ENCODE results near the gene TNNI2. TPM values are rescaled to one million over a fixed set of nuclear protein-coding genes. Genes with fewer than 3 reads are reported as not detected.
"Not testable (repeated sequence)": the region's sequence is repeated elsewhere in the genome, so short reads cannot be mapped to it uniquely, and the experiment has no call there.

TNNI2 gene
- total RNA-seq, 2 experiments from 2014 or later = 1.0 TPM; not detected in 1

DNA sequence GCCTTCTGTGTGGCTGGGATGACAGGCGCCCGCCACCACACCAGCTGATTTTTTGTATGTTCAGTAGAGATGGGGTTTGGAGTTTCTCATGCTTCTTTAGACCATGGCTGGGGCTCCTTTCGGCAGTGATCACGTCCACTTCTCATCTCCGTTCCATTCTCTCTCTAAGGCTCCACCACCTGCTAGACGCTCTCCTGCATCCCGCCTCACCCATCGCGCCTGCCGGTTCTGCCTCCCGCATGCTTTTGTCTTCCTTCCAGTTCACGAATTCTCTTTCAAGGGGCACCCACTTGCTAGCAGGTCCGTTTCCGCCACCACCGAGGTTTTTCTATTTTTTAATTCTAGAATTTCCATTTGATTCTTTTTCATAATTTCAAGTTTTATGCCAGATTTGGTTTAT, 26.0 kb upstream of the TNNI2 start:
- H3K27ac Mint-ChIP-seq = no peak overlapping the region
- H3K4me1 Mint-ChIP-seq = no peaks in the 10 kb centered on the region
- no peaks in the 10 kb centered on the region for H3K36me3 Mint-ChIP-seq
- CTCF ChIA-PET = no interaction called here
- H3K27me3 Mint-ChIP-seq = peaks cover 39% of the 10 kb centered on the region
- H3K9me3 Mint-ChIP-seq (ENCODE audit: low read depth) = no peaks in the 10 kb centered on the region
- ATAC-seq (no peak), DNase-seq (no peak)
- H3K4me3 Mint-ChIP-seq = no peak overlapping the region

DNA sequence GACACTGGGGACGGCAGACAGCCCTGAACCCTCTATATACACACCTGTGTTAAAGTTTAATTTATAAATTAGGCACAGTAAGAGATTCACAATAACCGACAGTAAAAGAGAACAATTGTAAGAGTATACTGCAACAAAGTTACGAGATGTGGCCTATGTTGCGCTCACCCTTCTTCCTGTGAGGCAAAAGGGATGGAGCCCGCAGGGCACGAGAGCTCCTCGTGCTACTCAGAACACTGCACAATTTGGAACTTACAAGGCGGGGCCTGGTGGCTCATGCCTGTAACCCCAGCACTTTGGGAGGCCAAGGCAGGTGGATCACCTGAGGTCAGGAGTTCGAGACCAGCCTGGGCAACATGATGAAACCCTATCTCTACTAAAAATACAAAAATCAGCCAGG, 25.4 kb upstream of the TNNI2 start:
- ATAC-seq; CTCF ChIA-PET; DNase-seq; H3K4me1 Mint-ChIP-seq; H3K27ac Mint-ChIP-seq; H3K9me3 Mint-ChIP-seq (ENCODE audit: low read depth); H3K4me3 Mint-ChIP-seq; H3K36me3 Mint-ChIP-seq: not testable (repeated sequence)
- H3K27me3 Mint-ChIP-seq = peaks cover 39% of the 10 kb centered on the region

DNA sequence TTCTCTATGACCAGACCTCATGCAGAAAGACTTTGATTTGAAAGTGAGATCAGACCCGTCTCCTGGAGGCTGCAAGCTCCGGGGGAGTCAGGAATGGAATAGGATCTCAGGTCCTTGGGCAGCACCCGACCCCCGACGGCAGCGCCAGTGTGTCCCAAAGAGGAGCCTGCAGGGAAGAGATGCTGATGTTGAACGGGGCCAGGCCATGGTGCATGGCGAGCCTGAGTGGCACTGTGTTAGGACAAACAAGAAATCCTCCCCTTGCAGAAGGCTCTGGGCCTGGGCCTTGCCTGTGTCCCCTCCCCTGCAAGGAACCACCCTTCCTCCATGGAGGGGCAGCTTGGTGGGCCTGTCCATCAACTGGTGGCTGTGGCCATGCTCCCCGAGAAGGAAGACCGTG, 24.1 kb upstream of the TNNI2 start:
- Mint-ChIP-seq H3K4me3 (no peak overlapping the region), H3K27me3 (peaks cover 30% of the 10 kb centered on the region), H3K36me3 (no peaks in the 10 kb centered on the region), H3K9me3 (ENCODE audit: low read depth) (peaks cover 7% of the 10 kb centered on the region), H3K4me1 (no peaks in the 10 kb centered on the region), H3K27ac (no peak overlapping the region)
- CTCF ChIA-PET = interaction anchor here (1.3 to 2.7 kb wide), 2 partner anchors 18 to 162 kb away, joined by 6 to 8 read pairs; no protein-coding TSS in a partner anchor
- ATAC-seq = no peak
- DNase-seq = no peak

DNA sequence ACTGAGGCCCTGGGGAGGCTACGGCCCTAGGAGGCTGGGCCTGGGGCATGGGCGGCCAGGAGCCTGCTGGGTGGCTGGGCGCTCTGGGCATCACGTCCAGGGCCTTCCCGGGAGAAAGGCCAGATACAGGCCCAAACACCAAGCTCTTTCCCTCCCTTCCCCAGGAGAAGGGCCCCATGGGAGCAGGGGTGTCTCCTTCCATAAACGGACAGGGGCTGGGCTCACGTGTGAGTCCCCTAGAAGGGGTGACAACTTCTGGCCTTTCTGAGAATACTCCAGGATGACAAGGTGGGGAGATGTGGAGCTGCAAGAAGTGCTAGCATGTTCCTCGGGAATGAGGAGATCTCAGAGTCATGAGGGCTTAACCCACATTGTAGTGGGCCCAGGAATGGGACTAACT, 23.5 kb upstream of the TNNI2 start:
- H3K4me1 Mint-ChIP-seq = no peaks in the 10 kb centered on the region
- H3K27ac Mint-ChIP-seq = no peak overlapping the region
- ATAC-seq (no peak), DNase-seq (no peak)
- peaks cover 28% of the 10 kb centered on the region for H3K27me3 Mint-ChIP-seq
- H3K36me3 Mint-ChIP-seq = no peaks in the 10 kb centered on the region
- H3K9me3 Mint-ChIP-seq (ENCODE audit: low read depth) = peaks cover 10% of the 10 kb centered on the region
- H3K4me3 Mint-ChIP-seq = no peak overlapping the region
- CTCF ChIA-PET = interaction anchor here (1.3 to 2.7 kb wide), 2 partner anchors 17 to 163 kb away, joined by 6 to 8 read pairs; no protein-coding TSS in a partner anchor

DNA sequence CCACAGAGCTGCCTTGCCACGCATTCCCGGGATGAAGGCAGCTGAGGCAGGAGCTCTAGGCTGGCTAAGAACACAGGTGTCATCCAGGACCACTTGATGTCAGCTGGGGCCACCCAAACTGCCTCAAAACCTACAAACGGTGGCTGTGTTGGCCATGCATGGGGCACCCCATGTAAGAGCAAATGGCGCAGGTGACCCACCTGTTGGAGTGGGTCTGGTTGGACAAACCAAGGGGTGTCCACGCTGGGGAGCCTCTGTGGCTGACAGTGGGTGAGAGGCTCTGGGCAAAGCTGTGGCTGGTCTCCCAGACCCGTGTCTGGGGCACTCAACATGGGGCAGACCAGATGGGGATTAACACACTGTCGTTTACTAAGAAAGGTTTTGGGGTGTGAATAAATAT, 23.0 kb upstream of the TNNI2 start:
- ATAC-seq = no peak
- H3K4me3 Mint-ChIP-seq = no peak overlapping the region

DNA sequence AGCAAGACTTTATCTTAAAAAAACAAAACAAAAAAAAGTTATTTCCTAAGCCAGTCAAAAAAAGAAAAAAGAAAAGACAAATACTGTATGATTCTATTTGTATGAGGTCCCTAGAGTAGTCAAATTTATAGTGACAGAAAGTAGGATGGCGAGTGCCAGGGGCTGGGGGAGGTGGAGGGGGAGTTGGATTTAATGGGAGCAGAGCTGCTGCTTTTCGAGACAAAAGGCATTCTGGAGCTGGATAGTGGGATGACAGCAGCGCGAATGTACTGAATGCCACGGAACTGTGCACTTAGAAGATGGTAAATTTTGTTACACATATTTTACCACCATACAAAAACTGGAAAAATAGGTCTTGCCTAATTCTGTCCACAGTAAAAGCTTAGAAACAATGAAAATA, 21.8 kb upstream of the TNNI2 start:
- no peaks in the 10 kb centered on the region for H3K36me3 Mint-ChIP-seq
- H3K27me3 Mint-ChIP-seq = peaks cover 16% of the 10 kb centered on the region
- H3K4me1 Mint-ChIP-seq = no peaks in the 10 kb centered on the region
- H3K9me3 Mint-ChIP-seq (ENCODE audit: low read depth) = peaks cover 10% of the 10 kb centered on the region
- no peak for ATAC-seq
- no peak overlapping the region for H3K27ac Mint-ChIP-seq
- no peak for DNase-seq
- CTCF ChIA-PET = interaction anchor here (1.5 kb wide), 1 partner anchor 9 kb away, joined by 4 read pairs; no protein-coding TSS in a partner anchor
- H3K4me3 Mint-ChIP-seq = no peak overlapping the region

More for the DNA sequence above, 23.0 kb upstream of the TNNI2 start:
- no peak overlapping the region for H3K27ac Mint-ChIP-seq
- CTCF ChIA-PET = interaction anchor here (1.3 to 2.7 kb wide), 2 partner anchors 17 to 163 kb away, joined by 6 to 8 read pairs; no protein-coding TSS in a partner anchor
- no peak for DNase-seq
- no peaks in the 10 kb centered on the region for H3K36me3 Mint-ChIP-seq
- H3K4me1 Mint-ChIP-seq = no peaks in the 10 kb centered on the region
- peaks cover 10% of the 10 kb centered on the region for H3K9me3 Mint-ChIP-seq (ENCODE audit: low read depth)
- H3K27me3 Mint-ChIP-seq = peaks cover 25% of the 10 kb centered on the region

DNA sequence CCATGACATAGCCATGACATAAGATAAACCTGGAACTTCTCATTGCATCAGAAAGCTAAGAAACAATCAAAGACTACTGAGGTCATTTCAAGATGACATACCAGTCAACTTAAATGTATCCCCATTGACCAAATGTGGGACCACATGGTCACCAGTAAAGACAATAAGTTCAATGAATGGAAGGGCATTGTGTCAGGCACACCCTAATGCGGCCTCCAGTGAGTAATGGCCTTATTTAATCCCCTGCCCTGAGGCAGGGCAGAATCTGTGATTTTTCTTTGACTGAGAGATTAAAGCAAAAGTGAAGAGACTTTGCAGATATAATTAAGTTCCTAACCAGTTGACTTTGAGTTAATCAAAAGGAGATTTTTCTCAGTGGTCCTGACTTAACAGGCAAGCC, 21.3 kb upstream of the TNNI2 start:
- no peak for ATAC-seq
- Mint-ChIP-seq H3K4me3 (no peak overlapping the region), H3K27ac (no peak overlapping the region), H3K36me3 (no peaks in the 10 kb centered on the region), H3K27me3 (peaks cover 16% of the 10 kb centered on the region), H3K9me3 (ENCODE audit: low read depth) (peaks cover 10% of the 10 kb centered on the region), H3K4me1 (no peaks in the 10 kb centered on the region)
- no peak for DNase-seq
- CTCF ChIA-PET = interaction anchor here (1.5 to 2.0 kb wide), 2 partner anchors 9 to 15 kb away, joined by 4 to 7 read pairs; no protein-coding TSS in a partner anchor

DNA sequence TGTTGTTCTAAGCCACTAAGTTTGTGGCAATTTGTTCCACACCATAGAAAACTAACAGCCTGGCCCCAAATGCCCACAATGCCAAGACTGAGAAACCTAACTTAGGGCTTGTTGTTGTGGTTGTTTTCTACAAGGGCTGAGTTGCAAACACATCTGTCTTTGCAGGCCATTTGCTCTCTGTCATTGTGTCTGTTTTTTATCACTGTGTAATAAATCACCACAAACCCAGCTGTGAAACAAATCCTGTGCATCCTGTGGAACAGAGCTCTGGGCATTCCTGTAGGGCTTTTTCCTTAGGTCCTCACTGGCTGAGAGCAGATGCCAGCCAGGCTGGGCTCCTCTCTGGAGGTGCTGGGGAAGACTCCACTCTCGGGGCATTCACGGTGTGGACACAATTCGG, 19.7 kb upstream of the TNNI2 start:
- Mint-ChIP-seq H3K9me3 (ENCODE audit: low read depth) (peaks cover 10% of the 10 kb centered on the region), H3K4me3 (no peak overlapping the region), H3K27ac (no peak overlapping the region), H3K36me3 (no peaks in the 10 kb centered on the region), H3K27me3 (peaks cover 9% of the 10 kb centered on the region), H3K4me1 (no peaks in the 10 kb centered on the region)
- CTCF ChIA-PET = interaction anchor here (1.3 to 2.0 kb wide), 3 partner anchors 13 to 125 kb away, joined by 3 to 7 read pairs (median 7); no protein-coding TSS in a partner anchor
- no peak for ATAC-seq
- no peak for DNase-seq

DNA sequence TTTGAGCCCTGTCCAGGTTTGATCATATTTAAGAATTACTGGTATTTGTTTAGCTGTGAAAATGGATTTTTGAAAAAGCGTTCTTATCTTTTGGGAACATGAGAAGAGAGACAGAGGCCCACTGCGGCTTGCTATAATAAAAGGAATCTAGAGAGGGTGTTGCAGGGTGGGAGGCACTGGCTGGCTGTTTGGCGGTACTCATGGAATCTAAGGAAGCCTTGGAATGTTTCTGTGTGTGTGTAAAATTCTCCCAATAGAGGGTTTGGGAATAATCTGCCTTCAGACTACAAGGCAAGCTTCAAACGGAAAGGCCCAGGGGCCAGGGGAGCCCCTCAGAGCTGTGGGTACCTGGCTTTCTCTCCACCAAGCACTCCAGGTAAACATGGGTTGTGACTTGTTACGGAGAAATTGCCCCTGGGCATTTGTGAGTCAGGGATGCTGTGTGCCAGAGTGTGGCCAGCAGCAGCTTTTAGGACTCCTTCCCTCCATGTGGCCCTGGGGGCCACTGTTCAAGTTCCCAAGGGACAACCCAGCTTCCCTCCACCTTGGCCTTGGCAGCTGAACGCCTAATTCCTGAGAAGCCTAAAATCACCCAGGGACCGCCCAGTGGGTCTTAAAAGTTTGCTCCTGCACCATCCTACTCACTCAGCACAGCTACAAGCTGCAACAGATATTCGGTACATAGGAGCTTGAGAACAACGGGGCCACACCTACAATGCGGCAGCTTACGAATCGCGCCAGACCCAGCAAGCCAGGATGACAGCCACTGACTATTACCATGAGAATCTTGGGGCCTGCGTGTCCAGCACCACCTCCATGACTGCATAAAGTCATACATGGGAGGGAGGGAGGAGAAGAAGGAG, 18.1 kb upstream of the TNNI2 start:
- Mint-ChIP-seq H3K36me3 (no peaks in the 10 kb centered on the region), H3K4me3 (no peak overlapping the region), H3K27me3 (peaks cover 9% of the 10 kb centered on the region), H3K9me3 (ENCODE audit: low read depth) (peaks cover 10% of the 10 kb centered on the region), H3K27ac (no peak overlapping the region), H3K4me1 (no peaks in the 10 kb centered on the region)
- CTCF ChIA-PET = interaction anchor here (0.9 to 1.2 kb wide), 3 partner anchors 127 to 331 kb away, joined by 4 to 5 read pairs (median 4); no protein-coding TSS in a partner anchor
- no peak for DNase-seq
- ATAC-seq = no peak

DNA sequence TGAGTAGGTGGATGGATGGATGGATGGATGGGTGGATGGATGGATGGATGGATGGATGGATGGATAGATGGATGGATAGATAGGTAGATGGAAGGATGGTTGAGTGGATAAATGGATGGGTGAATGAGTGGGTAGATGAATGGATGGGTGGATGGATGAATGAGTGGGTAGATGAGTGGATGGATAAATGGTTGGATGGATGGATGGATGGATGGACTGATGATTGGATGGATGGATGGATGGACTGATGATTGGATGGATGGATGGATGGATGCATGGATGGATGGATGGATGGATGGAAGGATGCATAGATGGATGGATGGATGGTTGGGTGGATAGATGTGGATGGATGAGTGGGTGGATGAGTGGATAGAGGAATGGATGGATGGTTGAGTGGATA, 17.2 kb upstream of the TNNI2 start:
- H3K9me3 Mint-ChIP-seq (ENCODE audit: low read depth) = peaks cover 10% of the 10 kb centered on the region
- CTCF ChIA-PET = interaction anchor here (1.2 to 1.9 kb wide), 2 partner anchors 11 to 169 kb away, joined by 5 to 13 read pairs; no protein-coding TSS in a partner anchor

DNA sequence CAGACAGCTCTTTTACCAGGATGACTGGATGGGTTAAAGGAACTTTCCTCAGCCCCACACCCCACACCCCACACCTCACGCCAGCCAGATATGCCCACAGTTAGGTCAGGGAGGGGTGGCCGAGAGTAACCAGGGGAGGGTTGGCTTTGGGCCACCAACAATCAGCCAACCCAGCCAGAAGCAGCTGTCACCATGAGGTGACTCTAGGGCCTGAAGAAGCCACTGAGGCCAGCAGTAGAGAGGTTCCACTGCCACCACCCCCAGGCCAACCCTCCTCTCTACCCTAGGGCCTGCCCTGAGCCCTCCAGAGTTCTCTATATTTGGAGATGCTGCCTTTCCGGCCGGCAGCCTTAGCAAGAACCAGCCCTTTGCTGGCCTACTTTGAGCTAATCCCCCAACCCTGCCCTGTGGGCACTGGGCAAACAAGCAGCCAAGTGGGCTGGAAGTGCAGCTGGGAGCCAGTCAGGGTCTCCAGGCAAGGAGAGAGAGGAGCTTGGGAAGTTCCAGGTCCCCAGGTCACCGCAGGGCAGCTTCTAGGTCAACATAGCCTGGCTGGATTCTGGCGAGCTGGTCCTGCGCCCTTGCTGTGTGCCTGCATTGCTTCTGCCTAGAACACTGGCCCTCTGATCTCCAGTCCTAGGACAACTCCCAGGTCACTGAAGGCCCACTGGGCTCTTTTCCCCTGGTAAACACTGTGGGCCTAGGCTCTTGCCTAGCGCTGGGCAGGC, 16.0 kb upstream of the TNNI2 start:
- Mint-ChIP-seq H3K9me3 (ENCODE audit: low read depth) (peaks cover 10% of the 10 kb centered on the region), H3K4me3 (no peak overlapping the region), H3K36me3 (no peaks in the 10 kb centered on the region), H3K4me1 (no peaks in the 10 kb centered on the region), H3K27ac (no peak overlapping the region), H3K27me3 (no peaks in the 10 kb centered on the region)
- CTCF ChIA-PET = interaction anchor here (0.7 to 1.9 kb wide), 4 partner anchors 10 to 179 kb away, joined by 3 to 13 read pairs (median 6); no protein-coding TSS in a partner anchor
- ATAC-seq (no peak), DNase-seq (no peak)

More for the DNA sequence above, 17.2 kb upstream of the TNNI2 start:
- Mint-ChIP-seq H3K4me1 (no peaks in the 10 kb centered on the region), H3K4me3 (no peak overlapping the region), H3K27me3 (peaks cover 9% of the 10 kb centered on the region), H3K36me3 (no peaks in the 10 kb centered on the region), H3K27ac (no peak overlapping the region)
- no peak for DNase-seq
- no peak for ATAC-seq

DNA sequence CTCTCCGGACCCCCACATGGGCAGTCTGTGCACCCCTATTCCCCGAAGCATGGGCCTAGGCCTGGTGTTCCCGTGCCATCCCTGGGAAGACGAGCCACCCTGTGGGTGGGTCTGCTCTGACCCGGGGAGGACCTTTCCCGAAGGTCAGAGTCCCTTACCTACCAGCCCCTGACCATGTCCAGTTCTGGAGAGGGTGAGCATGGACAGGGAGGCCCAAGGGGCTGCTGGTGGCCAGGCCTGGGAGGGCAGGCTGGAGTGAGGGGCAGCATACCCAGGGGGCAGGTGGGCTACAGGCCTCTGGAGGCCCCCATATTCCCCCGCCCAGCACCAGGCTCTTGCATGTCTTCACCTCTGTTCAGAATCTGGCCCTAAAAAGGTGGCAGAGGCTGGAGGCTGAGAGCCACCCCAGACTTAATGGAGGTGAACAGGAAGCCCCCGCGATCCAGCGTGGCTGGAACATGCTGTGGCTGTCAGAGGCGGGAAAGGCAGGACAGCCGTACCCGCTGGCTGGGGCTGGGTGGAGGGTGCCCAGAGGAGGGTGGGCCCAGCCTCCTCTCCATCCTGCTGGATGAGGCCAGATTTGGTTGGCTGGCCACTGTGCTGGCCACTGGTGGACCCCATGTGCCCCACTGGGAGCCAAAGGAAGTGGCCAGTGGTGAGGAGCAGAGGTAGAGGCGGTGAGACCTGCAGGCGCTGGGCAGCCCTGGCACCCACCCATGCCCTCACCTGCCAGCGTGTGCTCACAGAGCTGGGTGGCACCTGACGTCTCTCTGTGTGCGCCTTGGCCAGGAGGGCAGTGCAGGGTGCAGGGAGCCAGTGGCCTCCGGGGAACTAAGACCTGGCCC, 15.2 kb upstream of the TNNI2 start:
- H3K4me1 Mint-ChIP-seq = no peaks in the 10 kb centered on the region
- peaks cover 8% of the 10 kb centered on the region for H3K9me3 Mint-ChIP-seq (ENCODE audit: low read depth)
- no peak overlapping the region for H3K27ac Mint-ChIP-seq
- CTCF ChIA-PET = interaction anchor here (0.8 to 2.2 kb wide), 5 partner anchors 9 to 178 kb away, joined by 3 to 21 read pairs (median 10); no protein-coding TSS in a partner anchor
- DNase-seq = peak; percentile 38
- no peaks in the 10 kb centered on the region for H3K36me3 Mint-ChIP-seq
- H3K4me3 Mint-ChIP-seq = no peak overlapping the region
- no peaks in the 10 kb centered on the region for H3K27me3 Mint-ChIP-seq
- ATAC-seq = no peak
